ENCODE measurements around the gene C5orf15.

Gene C5orf15

DNA sequence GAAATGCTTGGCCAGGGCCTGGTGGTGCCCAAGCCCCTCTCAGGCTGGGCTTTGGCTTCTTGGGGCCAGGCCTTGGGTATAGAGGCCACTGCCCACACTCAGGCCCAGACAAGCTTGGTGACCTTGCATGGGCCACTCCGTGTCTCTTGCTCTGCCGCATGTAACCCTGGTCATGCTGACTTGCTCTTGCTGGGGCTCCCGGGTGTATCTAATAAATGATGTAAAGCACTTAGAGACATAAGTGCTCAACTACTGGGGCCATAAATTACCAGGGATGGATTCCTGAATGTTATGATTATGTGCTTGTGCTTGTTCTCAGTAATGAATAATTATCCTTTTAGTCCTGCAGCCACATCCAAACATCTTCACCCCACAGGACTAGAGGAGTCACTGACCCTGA is 54.0 kb downstream of the C5orf15 start:
- TF ChIP-seq, protein P1, sequence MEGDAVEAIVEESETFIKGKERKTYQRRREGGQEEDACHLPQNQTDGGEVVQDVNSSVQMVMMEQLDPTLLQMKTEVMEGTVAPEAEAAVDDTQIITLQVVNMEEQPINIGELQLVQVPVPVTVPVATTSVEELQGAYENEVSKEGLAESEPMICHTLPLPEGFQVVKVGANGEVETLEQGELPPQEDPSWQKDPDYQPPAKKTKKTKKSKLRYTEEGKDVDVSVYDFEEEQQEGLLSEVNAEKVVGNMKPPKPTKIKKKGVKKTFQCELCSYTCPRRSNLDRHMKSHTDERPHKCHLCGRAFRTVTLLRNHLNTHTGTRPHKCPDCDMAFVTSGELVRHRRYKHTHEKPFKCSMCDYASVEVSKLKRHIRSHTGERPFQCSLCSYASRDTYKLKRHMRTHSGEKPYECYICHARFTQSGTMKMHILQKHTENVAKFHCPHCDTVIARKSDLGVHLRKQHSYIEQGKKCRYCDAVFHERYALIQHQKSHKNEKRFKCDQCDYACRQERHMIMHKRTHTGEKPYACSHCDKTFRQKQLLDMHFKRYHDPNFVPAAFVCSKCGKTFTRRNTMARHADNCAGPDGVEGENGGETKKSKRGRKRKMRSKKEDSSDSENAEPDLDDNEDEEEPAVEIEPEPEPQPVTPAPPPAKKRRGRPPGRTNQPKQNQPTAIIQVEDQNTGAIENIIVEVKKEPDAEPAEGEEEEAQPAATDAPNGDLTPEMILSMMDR (IDR thresholded peaks at IDR 0.05; ENCODE audit: extremely low read depth, insufficient read depth, missing control alignments) = no peak
- no peak for DNase-seq (ENCODE audit: low spot score)
- in situ Hi-C loops (cut with MboI; ENCODE audit: low pct_unique_long_range_greater_than_20kb, low sequenced_read_pairs, unreplicated experiment) = no loop called here

GRCh38 chr5:133913413-133914155 is 54.8 kb downstream of the C5orf15 start:
- DNase-seq (ENCODE audit: low spot score) = no peak
- TF ChIP-seq, protein P1 (IDR thresholded peaks at IDR 0.05; ENCODE audit: extremely low read depth, insufficient read depth, missing control alignments) = no peak
- in situ Hi-C loops (cut with MboI; ENCODE audit: low pct_unique_long_range_greater_than_20kb, low sequenced_read_pairs, unreplicated experiment) = no loop called here

DNA sequence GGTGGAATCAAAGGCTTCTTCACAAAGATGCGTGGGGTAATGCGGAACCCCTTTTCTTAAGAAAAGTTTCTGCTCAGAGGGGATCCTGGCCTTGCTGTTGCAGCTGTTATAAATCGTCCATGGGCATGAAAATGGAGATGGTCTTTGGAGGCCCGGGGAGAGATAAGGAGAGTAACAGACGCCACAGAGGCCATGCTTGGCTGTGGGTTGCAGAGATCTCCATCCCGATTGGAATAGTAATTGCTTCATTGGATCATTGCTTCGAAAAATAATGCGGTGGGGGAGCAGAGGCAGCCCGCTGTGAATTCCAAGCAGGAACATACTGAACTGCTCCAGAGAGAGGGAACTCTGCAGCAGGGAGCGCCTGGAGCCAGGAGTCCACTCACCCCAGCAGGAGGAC is 55.5 kb downstream of the C5orf15 start:
- TF ChIP-seq, protein P1 (IDR thresholded peaks at IDR 0.05; ENCODE audit: extremely low read depth, insufficient read depth, missing control alignments) = no peak
- in situ Hi-C loops (cut with MboI; ENCODE audit: low pct_unique_long_range_greater_than_20kb, low sequenced_read_pairs, unreplicated experiment) = no loop called here
- DNase-seq (ENCODE audit: low spot score) = no peak

DNA sequence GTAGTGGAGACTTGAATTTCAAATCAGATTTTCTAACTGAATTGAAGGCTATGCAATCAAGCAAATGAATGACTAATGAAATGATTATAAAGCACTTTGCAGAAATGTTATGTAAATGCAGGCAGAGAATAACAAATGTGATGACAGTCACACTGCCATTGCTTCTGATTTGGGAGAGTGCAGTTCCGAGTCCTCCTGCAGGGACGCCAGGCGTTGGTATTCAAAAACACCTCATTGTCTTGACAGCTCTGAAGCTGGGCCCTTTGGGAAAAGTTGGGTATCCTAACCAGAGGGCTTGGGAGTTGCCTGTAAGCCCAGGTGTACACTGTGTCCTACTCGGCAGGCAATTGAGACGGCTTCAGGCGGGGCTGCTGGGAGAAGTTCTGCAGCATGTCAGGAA is 57.9 kb downstream of the C5orf15 start:
- no peak for DNase-seq (ENCODE audit: low spot score)
- in situ Hi-C loops (cut with MboI; ENCODE audit: low pct_unique_long_range_greater_than_20kb, low sequenced_read_pairs, unreplicated experiment) = no loop called here
- TF ChIP-seq, protein P1 (IDR thresholded peaks at IDR 0.05; ENCODE audit: extremely low read depth, insufficient read depth, missing control alignments) = no peak

- TF ChIP-seq, protein P1 (IDR thresholded peaks at IDR 0.05; ENCODE audit: extremely low read depth, insufficient read depth, missing control alignments) = no peak
- in situ Hi-C loops (cut with MboI; ENCODE audit: low pct_unique_long_range_greater_than_20kb, low sequenced_read_pairs, unreplicated experiment) = no loop called here
- DNase-seq (ENCODE audit: low spot score) = no peak
These were observed 58.8 kb downstream of the C5orf15 start for GRCh38 chr5:133909603-133910002.

DNA sequence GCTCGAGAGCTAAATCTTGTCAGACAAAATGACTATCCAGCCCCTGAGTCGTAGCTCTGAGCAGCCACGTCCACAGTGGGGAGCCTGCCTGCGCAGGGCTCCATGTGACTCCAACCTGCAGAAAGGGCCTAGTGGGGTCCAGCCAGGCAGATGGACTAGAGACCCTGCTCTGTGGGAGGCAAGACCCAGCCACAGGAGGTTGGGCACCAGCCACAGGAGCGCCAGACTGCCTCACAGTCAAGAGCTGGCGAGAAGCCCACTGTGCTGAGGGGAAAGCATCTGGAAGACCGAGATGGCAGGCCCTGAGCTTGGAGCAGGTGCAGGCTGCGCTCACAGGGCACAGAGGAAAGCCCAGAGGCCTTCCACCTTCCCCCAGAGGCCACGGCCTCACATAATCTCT is 61.4 kb downstream of the C5orf15 start:
- TF ChIP-seq, protein P1 (IDR thresholded peaks at IDR 0.05; ENCODE audit: extremely low read depth, insufficient read depth, missing control alignments) = no peak
- in situ Hi-C loops (cut with MboI; ENCODE audit: low pct_unique_long_range_greater_than_20kb, low sequenced_read_pairs, unreplicated experiment) = no loop called here
- DNase-seq (ENCODE audit: low spot score) = no peak

Data from GM13977 (cell line).